IMR-90 (cell line): ENCODE measurements around the gene NT5DC1. TPM values are rescaled to one million over a fixed set of nuclear protein-coding genes. Genes with fewer than 3 reads are reported as not detected.

Source experiments
- ATAC-seq: fragments of 200-7000 bp; cut with Tn5 transposase; 2 replicates; pipeline ENCODE4 v1.9.1; 2020; ENCODE audit warnings: low read depth, mild to moderate bottlenecking, moderate library complexity
- BruUV-seq: library from RNA; stranded (reverse); fragments of 400-500 nt; replicated peaks from 2 replicates; lab custom pipeline; 2021; lab: Mats Ljungman, UMichigan
- CTCF ChIA-PET: fragments of 300-600 bp; formaldehyde crosslinking; extraction: SDS; loops from one replicate; lab custom pipeline; 2021; ENCODE audit warnings: antibody characterized with exemption; lab: Yijun Ruan, JAX
- POLR2A ChIA-PET: fragments of 300-600 bp; sonication (Branson Sonifier 250); formaldehyde crosslinking; loops from one replicate; lab custom pipeline; 2022; ENCODE audit warnings: antibody characterized with exemption; ENCODE audit not compliant: unreplicated experiment; lab: Charles Lee
- DNase-seq: peaks from one replicate; pipeline ENCODE4 v3.0.0; 2013
- H2AFZ ChIP-seq: replicated peaks from 2 replicates; pipeline ENCODE3; 2013; ENCODE audit warnings: low read length, mild to moderate bottlenecking; ENCODE audit not compliant: poor library complexity
- H2AK5ac ChIP-seq: 2 replicates; pipeline ENCODE4 v1.6.1; 2013; ENCODE audit warnings: low read depth, low read length, inconsistent platforms
- H2AK9ac ChIP-seq: replicated peaks from 2 replicates; pipeline ENCODE3; 2013; ENCODE audit warnings: mild to moderate bottlenecking, low read depth, low read length, moderate library complexity; ENCODE audit not compliant: poor library complexity
- H2BK120ac ChIP-seq: 2 replicates; pipeline ENCODE4 v1.6.1; 2013; ENCODE audit warnings: low read depth, low read length, inconsistent platforms
- H2BK15ac ChIP-seq: 3 replicates; pipeline ENCODE4 v1.6.1; 2013; ENCODE audit warnings: low read depth, low read length, inconsistent platforms
- H2BK20ac ChIP-seq: 2 replicates; pipeline ENCODE4 v1.6.1; 2013; ENCODE audit warnings: low read depth, mild to moderate bottlenecking, inconsistent platforms, low read length, moderate library complexity
- H2BK5ac ChIP-seq: 2 replicates; pipeline ENCODE4 v1.6.1; 2013; ENCODE audit warnings: mild to moderate bottlenecking, low read depth, low read length, inconsistent platforms; ENCODE audit not compliant: poor library complexity, severe bottlenecking
- H3K14ac ChIP-seq: replicated peaks from 2 replicates; pipeline ENCODE4 v1.6.1; 2013; ENCODE audit warnings: low read depth, low read length, inconsistent platforms
- H3K18ac ChIP-seq: 2 replicates; pipeline ENCODE4 v1.6.1; 2013; ENCODE audit warnings: low read depth, low read length, control low read depth
- H3K23ac ChIP-seq: 2 replicates; pipeline ENCODE4 v1.6.1; 2013; ENCODE audit warnings: low read depth, low read length, inconsistent platforms
- H3K27ac ChIP-seq: 2 replicates; pipeline ENCODE4 v1.5.1; 2013; ENCODE audit warnings: mild to moderate bottlenecking, control low read depth, low read length; ENCODE audit not compliant: insufficient read depth
- H3K27me3 ChIP-seq: 2 replicates; pipeline ENCODE4 v1.6.1; 2013; ENCODE audit warnings: low read length; ENCODE audit not compliant: control insufficient read depth, insufficient read depth
- H3K36me3 ChIP-seq: 2 replicates; pipeline ENCODE4 v1.6.1; 2013; ENCODE audit warnings: low read length, mixed read lengths; ENCODE audit not compliant: control insufficient read depth, insufficient read depth
- H3K4ac ChIP-seq: 2 replicates; pipeline ENCODE4 v1.6.1; 2013; ENCODE audit warnings: low read depth, low read length, inconsistent platforms
- H3K4me1 ChIP-seq: 2 replicates; pipeline ENCODE4 v1.6.1; 2013; ENCODE audit warnings: low read length, mixed read lengths; ENCODE audit not compliant: control insufficient read depth, insufficient read depth
- H3K4me2 ChIP-seq: 2 replicates; pipeline ENCODE4 v1.6.1; 2013; ENCODE audit warnings: low read depth, mild to moderate bottlenecking, control low read depth, low read length, moderate library complexity
- H3K4me3 ChIP-seq: 2 replicates; pipeline ENCODE4 v1.5.1; 2013; ENCODE audit warnings: low read depth, mild to moderate bottlenecking, control low read depth, low read length, moderate library complexity; ENCODE audit not compliant: insufficient read depth
- H3K56ac ChIP-seq: 2 replicates; pipeline ENCODE4 v1.6.1; 2013; ENCODE audit warnings: low read length, inconsistent platforms; ENCODE audit not compliant: insufficient read depth; ENCODE audit errors: extremely low read depth
- H3K79me1 ChIP-seq, 2 experiments: 2 replicates each; pipeline ENCODE4 v1.6.1; 2013; ENCODE audit warnings: low read length in 2 of 2, inconsistent platforms in 1 of 2, low read depth in 1 of 2
- H3K9ac ChIP-seq: 2 replicates; pipeline ENCODE4 v1.6.1; 2013; ENCODE audit warnings: low read depth, low read length, control low read depth
- H3K9me1 ChIP-seq: 2 replicates; pipeline ENCODE4 v1.6.1; 2013; ENCODE audit warnings: low read length, inconsistent platforms; ENCODE audit not compliant: insufficient read depth
- H3K9me3 ChIP-seq: 2 replicates; pipeline ENCODE4 v1.6.1; 2013; ENCODE audit warnings: low read length; ENCODE audit not compliant: control insufficient read depth, insufficient read depth
- H4K20me1 ChIP-seq: 2 replicates; pipeline ENCODE4 v1.6.1; 2013; ENCODE audit warnings: low read length, inconsistent platforms; ENCODE audit not compliant: insufficient read depth
- H4K5ac ChIP-seq: 2 replicates; pipeline ENCODE4 v1.6.1; 2013; ENCODE audit warnings: mild to moderate bottlenecking, low read depth, low read length, control low read depth
- H4K8ac ChIP-seq, 2 experiments: 2 replicates each; pipeline ENCODE4 v1.6.1; 2013; ENCODE audit warnings: low read depth in 2 of 2, low read length in 2 of 2, control low read depth in 1 of 2, inconsistent platforms in 1 of 2
- H4K91ac ChIP-seq: 2 replicates; pipeline ENCODE4 v1.6.1; 2013; ENCODE audit warnings: low read depth, low read length, inconsistent platforms; ENCODE audit not compliant: insufficient read depth
- BHLHE40 ChIP-seq: fragments of 150-350 bp; IDR thresholded peaks from 2 replicates; pipeline ENCODE4 v1.6.1; 2016; ENCODE audit warnings: mild to moderate bottlenecking, low read depth, low read length
- FOS ChIP-seq: fragments of 150-350 bp; IDR thresholded peaks from 2 replicates; pipeline ENCODE4 v1.6.1; 2016; ENCODE audit warnings: low read depth, low read length
- RFX5 ChIP-seq: IDR thresholded peaks from 2 replicates; pipeline ENCODE4 v1.8.0; 2012; ENCODE audit warnings: low read depth, mild to moderate bottlenecking, low read length, moderate library complexity
- WGBS, 2 experiments: methylation state at CpG; one replicate each; pipeline versions ENCODE4 v1.1.5 to v1.1.7; 2013; ENCODE audit warnings: missing lambda C conversion rate in 2 of 2; ENCODE audit not compliant: insufficient read length in 1 of 2; ENCODE audit errors: extremely low coverage in 2 of 2; 5-methylcytosine and 5-hydroxymethylcytosine counted together
- dilution Hi-C: fragments of 300-500 bp; cut with HindIII; formaldehyde crosslinking; loops from one replicate; pipeline ENCODE4 v1.14.3; 2018; ENCODE audit warnings: low sequenced_read_pairs; ENCODE audit not compliant: unreplicated experiment
- in situ Hi-C: fragments of 300-500 bp; cut with MboI; formaldehyde crosslinking; loops from 3 replicates; pipeline ENCODE4 v1.14.3; 2019; ENCODE audit warnings: low sequenced_read_pairs, inconsistent platforms, mixed read lengths
- intact Hi-C: fragments of 100-400 bp; cut with micrococcal nuclease; formaldehyde crosslinking; loops from 2 replicates; pipeline ENCODE4 v1.10.0; 2022
- polyA plus RNA-seq, 3 experiments: library from polyadenylated mRNA; depleted of rRNA; stranded (reverse); fragments of >200 nt; gene quantifications; 2 replicates each; pipeline ENCODE4 v1.2.3, GENCODE V29; 2012; ENCODE audit warnings: low replicate concordance in 1 of 3
- total RNA-seq: library from RNA; depleted of rRNA; stranded (reverse); fragments of >200 nt; gene quantifications from 2 replicates; pipeline ENCODE4 v1.2.3, GENCODE V29; 2012

The NT5DC1 gene
- total and polyA plus RNA-seq, 2 of the 4 experiments (the other 2 are of a cell fraction), result 11.7 to 16.8 TPM

DNA sequence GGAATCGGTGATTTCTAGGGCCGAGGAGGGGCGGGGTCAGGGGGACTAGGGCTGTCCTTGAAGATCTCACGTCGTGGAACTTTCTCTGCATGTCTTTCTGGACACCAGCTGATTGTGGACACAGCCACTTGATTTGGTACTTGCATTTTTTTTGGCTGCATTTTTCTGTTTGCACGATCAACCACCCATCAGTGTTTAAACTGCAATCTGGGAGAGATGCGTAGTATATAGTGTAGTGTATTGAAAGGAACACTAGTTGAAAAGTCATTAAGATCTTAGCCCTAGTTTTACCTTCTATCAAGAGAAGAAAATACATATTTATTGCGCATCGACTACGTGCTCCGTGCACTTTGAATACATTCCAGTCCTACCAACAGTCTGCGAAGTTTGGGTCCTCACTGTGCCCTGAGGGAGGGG lies 657 bp downstream of the NT5DC1 start:
- Histone ChIP-seq H2BK120ac (no peak overlapping the region), H4K20me1 (no peaks in the 10 kb centered on the region), H3K9ac (peak overlapping the region; percentile 81), H3K9me1 (no peaks in the 10 kb centered on the region), H2AK5ac (peak overlapping the region; percentile 77; the same call in 1 of the 2 replicates), H2BK15ac (no peak overlapping the region; the same call in 2 of the 3 replicates), H2AK9ac (no peak overlapping the region), H4K91ac (no peak overlapping the region), H3K4ac (peak overlapping the region; percentile 31; the same call in 1 of the 2 replicates), H3K27me3 (no peaks in the 10 kb centered on the region), H3K18ac (no peak overlapping the region; the same call in 1 of the 2 replicates), H3K14ac (peak overlapping the region; percentile 71), H3K9me3 (no peaks in the 10 kb centered on the region; the same call in 1 of the 2 replicates), H3K4me2 (peak overlapping the region; percentile 96), H3K27ac (peak overlapping the region; percentile 73; the same call in 1 of the 2 replicates), H3K23ac (peak overlapping the region; percentile 47), H3K36me3 (no peaks in the 10 kb centered on the region), H4K5ac (no peak overlapping the region), H3K4me1 (peaks cover 15% of the 10 kb centered on the region), H3K4me3 (peak overlapping the region; percentile 89), H3K56ac (no peak overlapping the region), H2AFZ (peak overlapping the region; percentile 100), H2BK5ac (peak overlapping the region; percentile 19), H2BK20ac (no peak overlapping the region), H4K8ac (peak overlapping the region in 1 of 2 experiments; percentile 55; a peak in 2 of 4 replicates), H3K79me1 (peaks cover 20 to 22% of the 10 kb centered on the region in 2 experiments; a peak in 3 of 4 replicates)
- intact Hi-C loops, result no loop called here
- BruUV-seq, result no TSS peak
- DNase-seq (no peak), ATAC-seq (peak; percentile 1)
- ChIA-PET POLR2A (interaction anchor here (1.1 kb wide), 1 partner anchor 92 kb away, joined by 4 read pairs; no protein-coding TSS in a partner anchor), CTCF (interaction anchor here (0.6 to 1.5 kb wide), 4 partner anchors 9 to 92 kb away, joined by 3 to 11 read pairs (median 6); no protein-coding TSS in a partner anchor)
- WGBS, 2 experiments, result no CpG with 5 or more reads among the region's 12 CpGs
- in situ Hi-C loops, result no loop called here
- no peak for TF ChIP-seq FOS
- TF ChIP-seq RFX5, result no peak
- TF ChIP-seq BHLHE40, result no peak
- dilution Hi-C loops, result no loop called here
